Stomach (tissue), 9 donors: ENCODE measurements around the gene SERBP1. TPM values are rescaled to one million over a fixed set of nuclear protein-coding genes. Genes with fewer than 3 reads are reported as not detected.

Experiments used
- DNase-seq, 2 donors: peaks; one replicate each; pipeline versions ENCODE4 v3.0.0 to v3.0.0-alpha.2; 2013 to 2019
- H3K27ac ChIP-seq, 5 donors: fragments of 200-600 bp in 4 of 5; sonication (generic) in 4 of 5; one replicate each; pipeline ENCODE4 v1.5.1; 2013 to 2019; ENCODE audit warnings: mild to moderate bottlenecking in 1 of 5, moderate library complexity in 1 of 5
- H3K27me3 ChIP-seq, 3 donors: fragments of 200-600 bp; sonication (generic); one replicate each; pipeline ENCODE4 v1.5.1; 2017 to 2019; ENCODE audit warnings: mixed run types in 1 of 3
- H3K36me3 ChIP-seq, 4 donors: fragments of 200-600 bp; sonication (generic); 1 replicate in 3 of 4; 2 replicates in 1 of 4; pipeline ENCODE4 v1.5.1; 2016 to 2019
- H3K4me1 ChIP-seq, 4 donors: fragments of 200-600 bp; sonication (generic); one replicate each; pipeline ENCODE4 v1.5.1; 2016 to 2019
- H3K4me3 ChIP-seq, 4 donors: fragments of 200-600 bp; sonication (generic) in 3 of 4; one replicate each; pipeline ENCODE4 v1.5.1; 2016 to 2019; ENCODE audit warnings: mild to moderate bottlenecking in 1 of 4
- H3K9me3 ChIP-seq, 4 donors: fragments of 200-600 bp; sonication (generic); one replicate each; pipeline ENCODE4 v1.5.1; 2016 to 2019
- EP300 ChIP-seq: sonication (generic); formaldehyde crosslinking; IDR thresholded peaks from one replicate; pipeline ENCODE4 v1.6.1; 2017; ENCODE audit warnings: antibody characterized with exemption
- POLR2A ChIP-seq, 4 donors: fragments of 450-650 bp; IDR thresholded peaks; one replicate each; pipeline ENCODE4 v1.6.1; 2016; ENCODE audit warnings: antibody characterized with exemption in 4 of 4, control low read depth in 2 of 4, mild to moderate bottlenecking in 1 of 4, moderate library complexity in 1 of 4
- POLR2AphosphoS5 ChIP-seq, 3 donors: sonication (generic); formaldehyde crosslinking; IDR thresholded peaks; one replicate each; pipeline ENCODE4 v1.6.1; 2016; ENCODE audit warnings: antibody characterized with exemption in 3 of 3
- WGBS, 5 donors: extraction: QIAGEN DNeasy Blood & Tissue Kit in 3 of 5; methylation state at CpG; one replicate each; pipeline versions ENCODE4 v1.1.5 to v1.1.7; 2013 to 2018; 5-methylcytosine and 5-hydroxymethylcytosine counted together
- intact Hi-C: fragments of 100-400 bp; cut with DNase I; formaldehyde crosslinking; loops from one replicate; pipeline ENCODE4 v1.15.1; 2023; ENCODE audit warnings: low total_unique reads
- polyA plus RNA-seq, 3 donors: library from polyadenylated mRNA; stranded (reverse); fragments of 200-250 nt; gene quantifications; one replicate each; pipeline ENCODE4 v1.2.3, GENCODE V29; 2013
- total RNA-seq, 5 donors: library from RNA; depleted of rRNA; stranded (reverse); fragments of >200 nt; gene quantifications; one replicate each; pipeline versions ENCODE4 v1.1.0 to v1.2.3, GENCODE V29; 2014 to 2016
- TF ChIP-seq, protein P1 (sequence below), 7 experiments: fragments of 450-650 bp in 4 of 7; fragments of 200-600 bp in 3 of 7; sonication (generic) in 3 of 7; IDR thresholded peaks; one replicate each; pipeline ENCODE4 v1.5.1; 2016 to 2019; ENCODE audit warnings: antibody characterized with exemption in 7 of 7, control low read depth in 2 of 7, mild to moderate bottlenecking in 1 of 7
- donor health status: healthy with polysubstance abuse.
- donor health status: Bipolar disorder and iron deficiency.
- donor health status: healthy.

SERBP1 gene
- total and polyA plus RNA-seq, 8 donors, result 66.1 to 240 (median 130) TPM

- Histone ChIP-seq H3K36me3 (peaks cover 0 to 4% (median 0%) of the 10 kb centered on the region in 4 donors), H3K9me3 (peaks cover 5 to 17% (median 13%) of the 10 kb centered on the region in 4 donors), H3K4me1 (peaks cover 0 to 3% (median 0%) of the 10 kb centered on the region in 4 donors), H3K27ac (no peak overlapping the region), H3K27me3 (no peaks in the 10 kb centered on the region), H3K4me3 (no peak overlapping the region)
- intact Hi-C loops, result no loop called here
- 76 to 100% (median 80%) methylated on average over 1 to 2 of the region's 2 CpGs for WGBS, 5 donors
- TF ChIP-seq, protein P1, sequence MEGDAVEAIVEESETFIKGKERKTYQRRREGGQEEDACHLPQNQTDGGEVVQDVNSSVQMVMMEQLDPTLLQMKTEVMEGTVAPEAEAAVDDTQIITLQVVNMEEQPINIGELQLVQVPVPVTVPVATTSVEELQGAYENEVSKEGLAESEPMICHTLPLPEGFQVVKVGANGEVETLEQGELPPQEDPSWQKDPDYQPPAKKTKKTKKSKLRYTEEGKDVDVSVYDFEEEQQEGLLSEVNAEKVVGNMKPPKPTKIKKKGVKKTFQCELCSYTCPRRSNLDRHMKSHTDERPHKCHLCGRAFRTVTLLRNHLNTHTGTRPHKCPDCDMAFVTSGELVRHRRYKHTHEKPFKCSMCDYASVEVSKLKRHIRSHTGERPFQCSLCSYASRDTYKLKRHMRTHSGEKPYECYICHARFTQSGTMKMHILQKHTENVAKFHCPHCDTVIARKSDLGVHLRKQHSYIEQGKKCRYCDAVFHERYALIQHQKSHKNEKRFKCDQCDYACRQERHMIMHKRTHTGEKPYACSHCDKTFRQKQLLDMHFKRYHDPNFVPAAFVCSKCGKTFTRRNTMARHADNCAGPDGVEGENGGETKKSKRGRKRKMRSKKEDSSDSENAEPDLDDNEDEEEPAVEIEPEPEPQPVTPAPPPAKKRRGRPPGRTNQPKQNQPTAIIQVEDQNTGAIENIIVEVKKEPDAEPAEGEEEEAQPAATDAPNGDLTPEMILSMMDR (IDR thresholded peaks at IDR 0.05), result no peak
- TF ChIP-seq POLR2AphosphoS5 (IDR thresholded peaks at IDR 0.05) (no peak), EP300 (no peak), POLR2A (IDR thresholded peaks at IDR 0.05) (no peak)
- DNase-seq, result no peak
Measured at GRCh38 chr1:67383999-67384638, 46.1 kb downstream of the SERBP1 start.

- no peak overlapping the region for H3K4me3 ChIP-seq
- TF ChIP-seq EP300, result no peak
- TF ChIP-seq POLR2A (IDR thresholded peaks at IDR 0.05), result no peak
- TF ChIP-seq POLR2AphosphoS5 (IDR thresholded peaks at IDR 0.05), result no peak
- TF ChIP-seq, protein P1 (IDR thresholded peaks at IDR 0.05), result no peak
- peaks cover 0 to 4% (median 0%) of the 10 kb centered on the region in 4 donors for H3K36me3 ChIP-seq
- peaks cover 5 to 17% (median 13%) of the 10 kb centered on the region in 4 donors for H3K9me3 ChIP-seq
- no peak for DNase-seq
- intact Hi-C loops, result no loop called here
- H3K27me3 ChIP-seq, result no peaks in the 10 kb centered on the region
- 65 to 91% (median 79%) methylated on average over 1 of the region's 1 CpG for WGBS, 5 donors
- no peak overlapping the region for H3K27ac ChIP-seq
- peaks cover 0 to 3% (median 0%) of the 10 kb centered on the region in 4 donors for H3K4me1 ChIP-seq
Measured at GRCh38 chr1:67382292-67382691, 47.9 kb downstream of the SERBP1 start.

- peaks cover 0 to 4% (median 0%) of the 10 kb centered on the region in 4 donors for H3K36me3 ChIP-seq
- TF ChIP-seq POLR2A (IDR thresholded peaks at IDR 0.05) (no peak), EP300 (no peak), POLR2AphosphoS5 (IDR thresholded peaks at IDR 0.05) (no peak)
- TF ChIP-seq, protein P1 (IDR thresholded peaks at IDR 0.05), result no peak
- no peaks in the 10 kb centered on the region for H3K27me3 ChIP-seq
Measured at GRCh38 chr1:67381154-67381553, 49.0 kb downstream of the SERBP1 start.

DNA sequence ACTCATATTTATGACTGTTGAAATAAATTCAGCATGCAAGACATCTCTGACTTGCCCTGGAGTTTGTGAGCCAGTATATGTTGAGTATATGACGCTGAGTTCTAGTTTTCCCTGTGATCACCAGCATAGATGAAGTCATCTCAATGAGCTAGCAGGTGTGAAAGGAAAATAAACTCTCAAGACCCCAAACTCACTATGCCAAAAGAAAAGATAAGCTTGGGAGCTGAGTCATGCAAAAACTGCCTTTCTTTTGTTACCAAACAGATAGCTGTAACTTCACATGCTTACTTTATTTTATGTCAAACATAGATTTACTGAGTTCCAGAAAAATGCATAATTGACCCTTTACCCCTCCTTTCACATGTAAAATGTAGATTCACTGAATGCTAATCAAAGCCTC is 52.9 kb downstream of the SERBP1 start:
- intact Hi-C loops, result no loop called here
- no peaks in the 10 kb centered on the region for H3K4me1 ChIP-seq
- no peak overlapping the region for H3K4me3 ChIP-seq
- no peak overlapping the region for H3K27ac ChIP-seq
- 86 to 100% (median 93%) methylated on average over 1 of the region's 1 CpG for WGBS, 5 donors
- H3K36me3 ChIP-seq, result peaks cover 0 to 4% (median 0%) of the 10 kb centered on the region in 4 donors
- no peak for DNase-seq
- no peaks in the 10 kb centered on the region for H3K27me3 ChIP-seq
- H3K9me3 ChIP-seq, result no peaks in the 10 kb centered on the region
- TF ChIP-seq EP300, result no peak
- no peak for TF ChIP-seq POLR2A (IDR thresholded peaks at IDR 0.05)

More at GRCh38 chr1:67381154-67381553, 49.0 kb downstream of the SERBP1 start:
- intact Hi-C loops, result no loop called here
- peaks cover 5 to 17% (median 13%) of the 10 kb centered on the region in 4 donors for H3K9me3 ChIP-seq
- H3K27ac ChIP-seq, result no peak overlapping the region
- peaks cover 0 to 3% (median 0%) of the 10 kb centered on the region in 4 donors for H3K4me1 ChIP-seq
- no peak overlapping the region for H3K4me3 ChIP-seq
- WGBS, 5 donors, result 72 to 82% (median 79%) methylated on average over 4 of the region's 4 CpGs
- DNase-seq, result no peak

DNA sequence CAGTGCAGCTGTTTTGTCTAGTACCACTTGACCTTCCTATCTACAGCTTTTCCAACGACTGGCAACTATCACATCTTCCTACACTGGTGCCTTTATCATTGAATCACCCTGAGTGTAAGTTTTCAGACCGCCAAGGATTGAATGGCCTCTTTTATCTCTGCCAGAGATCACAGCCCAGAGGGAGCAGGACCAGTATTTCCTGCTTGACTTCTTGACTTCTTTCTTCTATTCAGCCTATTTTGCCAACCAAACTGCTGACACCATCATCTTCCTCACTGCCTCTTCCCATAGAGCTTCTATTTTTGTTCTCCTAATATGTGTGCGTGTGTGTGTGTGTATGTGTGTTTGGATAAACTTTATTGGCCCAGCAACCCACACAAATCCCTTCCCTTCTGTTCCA is 53.8 kb downstream of the SERBP1 start:
- intact Hi-C loops, result no loop called here
- WGBS, 5 donors, result 30 to 47% (median 34%) methylated on average over 3 of the region's 3 CpGs

More for the DNA sequence above, 53.8 kb downstream of the SERBP1 start:
- Histone ChIP-seq H3K4me1 (no peaks in the 10 kb centered on the region), H3K4me3 (no peak overlapping the region), H3K36me3 (peaks cover 0 to 4% (median 0%) of the 10 kb centered on the region in 4 donors), H3K27me3 (no peaks in the 10 kb centered on the region), H3K9me3 (no peaks in the 10 kb centered on the region), H3K27ac (no peak overlapping the region)
- no peak for TF ChIP-seq POLR2A (IDR thresholded peaks at IDR 0.05)
- DNase-seq, result peak in 1 of 2 donors; percentile 51
